GM12878 (cell line): ENCODE data around the gene STAG1. TPM values are rescaled to one million over a fixed set of nuclear protein-coding genes. Genes with fewer than 3 reads are reported as not detected.

ENCODE experiments used
- ATAC-seq: fragments of 200-7000 bp; cut with Tn5 transposase; 3 replicates; pipeline ENCODE4 v1.9.1; 2020; ENCODE audit warnings: mild to moderate bottlenecking, moderate library complexity
- BruUV-seq: library from RNA; stranded (reverse); fragments of 400-500 nt; replicated peaks from 2 replicates; lab custom pipeline; 2021; lab: Mats Ljungman, UMichigan
- CTCF ChIA-PET: fragments of 300-600 bp; sonication (Branson Sonifier 250); formaldehyde crosslinking; extraction: SDS; loops from one replicate; lab custom pipeline; 2021; ENCODE audit warnings: inconsistent platforms; lab: Yijun Ruan, JAX
- POLR2A ChIA-PET: fragments of 350-600 bp; formaldehyde crosslinking; extraction: SDS; loops from one replicate; lab custom pipeline; 2021; ENCODE audit warnings: inconsistent platforms; lab: Charles Lee
- RAD21 ChIA-PET: fragments of 300-600 bp; sonication (Branson Sonifier 250); formaldehyde crosslinking; loops from one replicate; lab custom pipeline; 2023; ENCODE audit warnings: antibody characterized with exemption; ENCODE audit not compliant: unreplicated experiment; lab: Charles Lee
- SMC1A ChIA-PET: fragments of 300-600 bp; sonication (Branson Sonifier 250); formaldehyde crosslinking; loops from one replicate; lab custom pipeline; 2023; ENCODE audit not compliant: unreplicated experiment, uncharacterized antibody; lab: Charles Lee
- DNase-seq: peaks from one replicate; pipeline ENCODE4 v3.0.0-alpha.2; 2011; ENCODE audit warnings: low read depth, low spot score
- FAIRE-seq: peaks from 3 replicates; lab custom pipeline; 2011; peaks lifted over from hg19 to GRCh38; lab: Jason Lieb, UNC
- H2AFZ ChIP-seq: 2 replicates; pipeline ENCODE4 v1.6.0; 2011; ENCODE audit warnings: low read depth, low read length, control low read depth; ENCODE audit not compliant: control insufficient read depth
- H3K27ac ChIP-seq: 2 replicates; pipeline ENCODE4 v1.5.1; 2011; ENCODE audit warnings: control low read depth; ENCODE audit not compliant: control insufficient read depth, insufficient read depth
- H3K27me3 ChIP-seq, 2 experiments: replicated peaks in 1 of 2; 2 replicates each; pipeline versions ENCODE4 v1.6.0 to v1.6.1; 2011; ENCODE audit warnings: low read length in 1 of 2; ENCODE audit not compliant: control insufficient read depth in 2 of 2, insufficient read depth in 2 of 2
- H3K36me3 ChIP-seq, 2 experiments: 2 replicates each; pipeline ENCODE4 v1.5.1; 2011; ENCODE audit warnings: low read length in 1 of 2; ENCODE audit not compliant: control insufficient read depth in 2 of 2, insufficient read depth in 2 of 2
- H3K4me1 ChIP-seq: 2 replicates; pipeline ENCODE4 v1.6.1; 2011; ENCODE audit warnings: mild to moderate bottlenecking, low read length, moderate library complexity, mixed read lengths; ENCODE audit not compliant: control insufficient read depth, insufficient read depth
- H3K4me2 ChIP-seq: 2 replicates; pipeline ENCODE4 v1.6.0; 2011; ENCODE audit warnings: control low read depth; ENCODE audit not compliant: control insufficient read depth, insufficient read depth
- H3K4me3 ChIP-seq: fragments of 200-600 bp; sonication (generic); 2 replicates; pipeline ENCODE4 v1.5.1; 2016
- H3K79me2 ChIP-seq: 2 replicates; pipeline ENCODE4 v1.6.0; 2011; ENCODE audit warnings: low read length; ENCODE audit not compliant: control insufficient read depth, insufficient read depth
- H3K9ac ChIP-seq: 2 replicates; pipeline ENCODE4 v1.8.0; 2011; ENCODE audit warnings: low read length, control low read depth, mixed read lengths; ENCODE audit not compliant: control insufficient read depth, insufficient read depth
- H3K9me3 ChIP-seq: replicated peaks from 3 replicates; pipeline ENCODE4 v1.5.1; 2011; ENCODE audit warnings: mild to moderate bottlenecking, low read length; ENCODE audit not compliant: control insufficient read depth, insufficient read depth
- H4K20me1 ChIP-seq: 2 replicates; pipeline ENCODE4 v1.6.0; 2011; ENCODE audit not compliant: control insufficient read depth, insufficient read depth
- CBFB ChIP-seq: IDR thresholded peaks from 2 replicates; pipeline ENCODE4 v1.6.1; 2016; ENCODE audit warnings: antibody characterized with exemption, low read depth
- E4F1 ChIP-seq: fragments of 450-650 bp; IDR thresholded peaks from 2 replicates; pipeline ENCODE4 v1.6.1; 2018; ENCODE audit warnings: borderline replicate concordance, mild to moderate bottlenecking; ENCODE audit not compliant: partially characterized antibody
- ELK1 ChIP-seq: IDR thresholded peaks from 2 replicates; pipeline ENCODE4 v1.6.1; 2012; ENCODE audit warnings: low read depth, low read length, improper control_type of control experiment
- HCFC1 ChIP-seq: fragments of 150-350 bp; IDR thresholded peaks from 2 replicates; pipeline ENCODE4 v1.6.1; 2014; ENCODE audit warnings: low read length
- HDAC6 ChIP-seq: fragments of 200-600 bp; sonication (generic); IDR thresholded peaks from one replicate; pipeline ENCODE4 v1.8.0; 2017; ENCODE audit warnings: antibody characterized with exemption; ENCODE audit not compliant: unreplicated experiment
- MYC ChIP-seq: IDR thresholded peaks from 2 replicates; pipeline ENCODE4 v1.6.1; 2011; ENCODE audit warnings: mild to moderate bottlenecking, low read length, moderate library complexity, inconsistent platforms; ENCODE audit not compliant: insufficient read depth, insufficient replicate concordance, insufficient read length, severe bottlenecking
- NR2F1 ChIP-seq: fragments of 450-650 bp; conservative IDR thresholded peaks from 2 replicates; pipeline ENCODE4 v1.6.1; 2017; ENCODE audit warnings: mild to moderate bottlenecking
- REST ChIP-seq: IDR thresholded peaks from 2 replicates; pipeline ENCODE4 v1.6.1; 2012; ENCODE audit warnings: mild to moderate bottlenecking, low read depth, low read length
- RUNX3 ChIP-seq: IDR thresholded peaks from 2 replicates; pipeline ENCODE4 v1.6.1; 2012; ENCODE audit warnings: low read length, inconsistent platforms
- SIN3A ChIP-seq: IDR thresholded peaks from 2 replicates; pipeline ENCODE4 v1.6.1; 2012; ENCODE audit warnings: low read depth, low read length, improper control_type of control experiment
- SMAD5 ChIP-seq: IDR thresholded peaks from 2 replicates; pipeline ENCODE4 v1.6.1; 2016; ENCODE audit warnings: antibody characterized with exemption, low read depth
- SP1 ChIP-seq: IDR thresholded peaks from one replicate; pipeline ENCODE4 v1.6.1; 2011; ENCODE audit warnings: low read depth, low read length
- SREBF1 ChIP-seq: IDR thresholded peaks from 2 replicates; pipeline ENCODE4 v1.6.1; 2012; ENCODE audit warnings: mild to moderate bottlenecking, low read length
- SUZ12 ChIP-seq: fragments of 200-600 bp; sonication (generic); IDR thresholded peaks from one replicate; pipeline ENCODE4 v1.6.1; 2018; ENCODE audit warnings: antibody characterized with exemption, mild to moderate bottlenecking; ENCODE audit not compliant: unreplicated experiment
- ZNF217 ChIP-seq: fragments of 450-650 bp; IDR thresholded peaks from 2 replicates; pipeline ENCODE4 v1.6.1; 2017; ENCODE audit warnings: antibody characterized with exemption, mild to moderate bottlenecking
- WGBS: methylation state at CpG from one replicate; pipeline ENCODE4 v1.1.6; 2016; ENCODE audit warnings: low lambda C conversion rate; ENCODE audit not compliant: insufficient replicate concordance, insufficient coverage; ENCODE audit errors: missing lambda C conversion rate; 5-methylcytosine and 5-hydroxymethylcytosine counted together
- in situ Hi-C: fragments of 300-500 bp; cut with MboI; formaldehyde crosslinking; loops from 9 replicates; pipeline ENCODE4 v1.14.3; 2018; ENCODE audit warnings: mixed read lengths
- intact Hi-C: fragments of 100-400 bp; cut with micrococcal nuclease; formaldehyde crosslinking; loops from one replicate; pipeline ENCODE4 v1.14.2; 2022; ENCODE audit not compliant: unreplicated experiment
- polyA plus RNA-seq, 11 experiments: library from polyadenylated mRNA; depleted of rRNA in 4 of 11; unstranded in 6 of 11; stranded (reverse) in 5 of 11; fragments of >200 nt; fragmentation: Nextera tagmentation in 4 of 11; fragmentation: Illumina TruSeq in 1 of 11; extraction: Ambion mirVana in 4 of 11; extraction: Trizol in 1 of 11; gene quantifications; 1 replicate in 1 of 11; 2 replicates in 10 of 11; pipeline versions ENCODE4 v1.2.1 to v1.2.3, GENCODE V29; 2011 to 2016; ENCODE audit warnings: inconsistent platforms in 2 of 11, missing spikeins in 2 of 11, low read depth in 1 of 11
- total RNA-seq, 4 experiments: library from RNA; depleted of rRNA in 3 of 4; stranded (reverse); fragments of >200 nt in 3 of 4; fragmentation: Illumina TruSeq in 1 of 4; extraction: Trizol in 1 of 4; gene quantifications; 2 replicates each; pipeline versions ENCODE4 v1.2.1 to v1.2.3, GENCODE V29; 2013 to 2021
- TF ChIP-seq, protein P1 (sequence below): fragments of 450-650 bp; conservative IDR thresholded peaks from 2 replicates; pipeline ENCODE4 v1.6.1; 2017; ENCODE audit warnings: mild to moderate bottlenecking, moderate library complexity

Gene STAG1
- total and polyA plus RNA-seq, 10 of the 15 experiments (the other 5 are each of a cell fraction or from before 2014, with no cell fraction given), result 4.4 to 30.1 (median 20.2) TPM

DNA sequence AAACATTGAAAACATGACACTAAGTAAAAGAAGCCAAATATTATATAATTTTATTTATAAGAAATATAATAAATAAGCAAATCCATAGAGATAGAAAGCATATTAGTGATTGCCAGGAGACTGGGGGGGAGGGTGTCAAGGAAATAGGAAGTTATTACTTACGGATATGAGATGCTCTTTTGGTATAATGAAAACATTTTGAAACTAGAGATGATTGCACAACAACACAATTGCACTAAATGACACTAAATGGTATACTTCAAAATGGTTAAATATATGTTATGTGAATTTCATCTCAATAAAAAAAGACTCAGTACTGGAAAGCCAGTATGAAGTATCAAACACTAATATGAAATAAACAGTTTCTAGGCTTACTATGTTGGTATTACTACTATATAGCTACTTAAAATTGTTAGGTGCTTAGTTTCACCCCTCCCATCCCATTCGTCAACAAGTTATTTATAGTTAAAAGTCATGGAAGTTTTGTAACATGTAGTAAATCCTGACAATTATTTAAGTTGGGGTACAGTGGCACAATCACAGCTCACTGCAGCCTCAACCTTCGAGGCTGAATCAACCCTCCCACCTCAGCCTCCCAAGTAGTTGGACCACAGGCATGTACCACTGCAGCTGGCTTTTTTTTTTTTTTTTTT, 43.7 kb downstream of the STAG1 start:
- Histone ChIP-seq H3K27me3 (no peaks in the 10 kb centered on the region), H3K27ac (no peak overlapping the region), H3K4me1 (no peaks in the 10 kb centered on the region), H3K9ac (no peak overlapping the region), H3K79me2 (peaks cover 28% of the 10 kb centered on the region), H3K4me3 (no peak overlapping the region), H3K9me3 (peaks cover 1% of the 10 kb centered on the region; the same call in 2 of the 3 replicates), H3K4me2 (no peak overlapping the region), H3K36me3 (no peaks in the 10 kb centered on the region; a peak in 1 of 4 replicates), H4K20me1 (no peaks in the 10 kb centered on the region), H2AFZ (no peak overlapping the region)
- RAD21 ChIA-PET, result no interaction called here
- 97% methylated on average over 3 of the region's 3 CpGs for WGBS
- CTCF ChIA-PET, result no interaction called here
- no TSS peak for BruUV-seq
- FAIRE-seq (no peak), ATAC-seq (no peak), DNase-seq (no peak)
- in situ Hi-C loops (no loop called here), intact Hi-C loops (no loop called here)
- SMC1A ChIA-PET, result no interaction called here
- POLR2A ChIA-PET, result interaction anchor here (0.6 to 1.1 kb wide), 2 partner anchors 43 to 511 kb away, joined by 3 read pairs; no protein-coding TSS in a partner anchor
- TF ChIP-seq CBFB (no peak), ZNF217 (no peak), SREBF1 (no peak), SIN3A (no peak), REST (no peak), NR2F1 (no peak), RUNX3 (no peak), HCFC1 (no peak), SMAD5 (no peak), E4F1 (no peak), SUZ12 (no peak), SP1 (no peak), HDAC6 (no peak), ELK1 (no peak), MYC (no peak)
- TF ChIP-seq, protein P1, sequence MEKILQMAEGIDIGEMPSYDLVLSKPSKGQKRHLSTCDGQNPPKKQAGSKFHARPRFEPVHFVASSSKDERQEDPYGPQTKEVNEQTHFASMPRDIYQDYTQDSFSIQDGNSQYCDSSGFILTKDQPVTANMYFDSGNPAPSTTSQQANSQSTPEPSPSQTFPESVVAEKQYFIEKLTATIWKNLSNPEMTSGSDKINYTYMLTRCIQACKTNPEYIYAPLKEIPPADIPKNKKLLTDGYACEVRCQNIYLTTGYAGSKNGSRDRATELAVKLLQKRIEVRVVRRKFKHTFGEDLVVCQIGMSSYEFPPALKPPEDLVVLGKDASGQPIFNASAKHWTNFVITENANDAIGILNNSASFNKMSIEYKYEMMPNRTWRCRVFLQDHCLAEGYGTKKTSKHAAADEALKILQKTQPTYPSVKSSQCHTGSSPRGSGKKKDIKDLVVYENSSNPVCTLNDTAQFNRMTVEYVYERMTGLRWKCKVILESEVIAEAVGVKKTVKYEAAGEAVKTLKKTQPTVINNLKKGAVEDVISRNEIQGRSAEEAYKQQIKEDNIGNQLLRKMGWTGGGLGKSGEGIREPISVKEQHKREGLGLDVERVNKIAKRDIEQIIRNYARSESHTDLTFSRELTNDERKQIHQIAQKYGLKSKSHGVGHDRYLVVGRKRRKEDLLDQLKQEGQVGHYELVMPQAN, result no peak
